ENCODE results near the gene TBC1D9. TPM values are rescaled to one million over a fixed set of nuclear protein-coding genes. Genes with fewer than 3 reads are reported as not detected.

The TBC1D9 gene
- total RNA-seq, 2 experiments from 2014 or later, result 0.12 TPM; not detected in 1

GRCh38 chr4:140644470-140645185, 111.6 kb downstream of the TBC1D9 start:
- DNase-seq, result no peak
- H3K27me3 Mint-ChIP-seq (ENCODE audit: low read depth), result peaks cover 3% of the 10 kb centered on the region
- intact Hi-C loops (cut with micrococcal nuclease), result no loop called here
- H3K4me1 Mint-ChIP-seq (ENCODE audit: low read depth), result no peaks in the 10 kb centered on the region
- no peaks in the 10 kb centered on the region for H3K36me3 Mint-ChIP-seq (ENCODE audit: low read depth)
- H3K4me3 Mint-ChIP-seq, result no peak overlapping the region
- no peak overlapping the region for H3K27ac Mint-ChIP-seq
- CTCF ChIA-PET, result no interaction called here
- H3K9me3 Mint-ChIP-seq, result no peaks in the 10 kb centered on the region

GRCh38 chr4:140643571-140644055, 112.6 kb downstream of the TBC1D9 start:
- Mint-ChIP-seq H3K4me1 (ENCODE audit: low read depth) (no peaks in the 10 kb centered on the region), H3K27me3 (ENCODE audit: low read depth) (peaks cover 5% of the 10 kb centered on the region), H3K27ac (no peak overlapping the region), H3K9me3 (no peaks in the 10 kb centered on the region), H3K36me3 (ENCODE audit: low read depth) (no peaks in the 10 kb centered on the region), H3K4me3 (no peak overlapping the region)
- intact Hi-C loops (cut with micrococcal nuclease), result no loop called here
- DNase-seq, result no peak
- CTCF ChIA-PET, result interaction anchor here (2.0 kb wide), 1 partner anchor 283 kb away, joined by 6 read pairs; no protein-coding TSS in a partner anchor

- no peak for DNase-seq
- Mint-ChIP-seq H3K4me3 (no peak overlapping the region), H3K27me3 (ENCODE audit: low read depth) (peaks cover 5% of the 10 kb centered on the region), H3K36me3 (ENCODE audit: low read depth) (no peaks in the 10 kb centered on the region), H3K27ac (no peak overlapping the region), H3K9me3 (no peaks in the 10 kb centered on the region), H3K4me1 (ENCODE audit: low read depth) (no peaks in the 10 kb centered on the region)
- CTCF ChIA-PET, result interaction anchor here (2.0 kb wide), 1 partner anchor 283 kb away, joined by 6 read pairs; no protein-coding TSS in a partner anchor
- intact Hi-C loops (cut with micrococcal nuclease), result no loop called here
Measured at GRCh38 chr4:140642674-140643437, 113.3 kb downstream of the TBC1D9 start.

- DNase-seq, result no peak
- no peaks in the 10 kb centered on the region for H3K9me3 Mint-ChIP-seq
- CTCF ChIA-PET, result interaction anchor here (2.0 kb wide), 1 partner anchor 282 kb away, joined by 6 read pairs; no protein-coding TSS in a partner anchor
- H3K27ac Mint-ChIP-seq, result no peak overlapping the region
- peaks cover 10% of the 10 kb centered on the region for H3K27me3 Mint-ChIP-seq (ENCODE audit: low read depth)
- no peaks in the 10 kb centered on the region for H3K36me3 Mint-ChIP-seq (ENCODE audit: low read depth)
- H3K4me1 Mint-ChIP-seq (ENCODE audit: low read depth), result no peaks in the 10 kb centered on the region
- intact Hi-C loops (cut with micrococcal nuclease), result no loop called here
- no peak overlapping the region for H3K4me3 Mint-ChIP-seq
Measured at GRCh38 chr4:140641789-140642439, 114.3 kb downstream of the TBC1D9 start.

- Mint-ChIP-seq H3K36me3 (ENCODE audit: low read depth) (no peaks in the 10 kb centered on the region), H3K9me3 (no peaks in the 10 kb centered on the region), H3K27me3 (ENCODE audit: low read depth) (peaks cover 14% of the 10 kb centered on the region), H3K4me1 (ENCODE audit: low read depth) (no peaks in the 10 kb centered on the region), H3K27ac (no peak overlapping the region), H3K4me3 (no peak overlapping the region)
- no peak for DNase-seq
- CTCF ChIA-PET, result no interaction called here
- intact Hi-C loops (cut with micrococcal nuclease), result no loop called here
Measured at GRCh38 chr4:140641105-140641555, 115.1 kb downstream of the TBC1D9 start.

- Mint-ChIP-seq H3K36me3 (ENCODE audit: low read depth) (no peaks in the 10 kb centered on the region), H3K27ac (no peak overlapping the region), H3K4me1 (ENCODE audit: low read depth) (no peaks in the 10 kb centered on the region), H3K9me3 (no peaks in the 10 kb centered on the region), H3K27me3 (ENCODE audit: low read depth) (peaks cover 14% of the 10 kb centered on the region), H3K4me3 (no peak overlapping the region)
- CTCF ChIA-PET, result no interaction called here
- intact Hi-C loops (cut with micrococcal nuclease), result no loop called here
- DNase-seq, result no peak
Measured at GRCh38 chr4:140640150-140640748, 115.9 kb downstream of the TBC1D9 start.

- no peak for DNase-seq
- intact Hi-C loops (cut with micrococcal nuclease), result loop anchor here (5.0 kb wide), 1 partner anchor 213 kb away; no protein-coding TSS in a partner anchor
- H3K4me3 Mint-ChIP-seq, result no peak overlapping the region
- CTCF ChIA-PET, result interaction anchor here (0.6 to 1.6 kb wide), 3 partner anchors 14 to 280 kb away, joined by 3 to 8 read pairs (median 3); no protein-coding TSS in a partner anchor
- H3K36me3 Mint-ChIP-seq (ENCODE audit: low read depth), result no peaks in the 10 kb centered on the region
- H3K27me3 Mint-ChIP-seq (ENCODE audit: low read depth), result peaks cover 14% of the 10 kb centered on the region
- H3K4me1 Mint-ChIP-seq (ENCODE audit: low read depth), result no peaks in the 10 kb centered on the region
- H3K27ac Mint-ChIP-seq, result no peak overlapping the region
- no peaks in the 10 kb centered on the region for H3K9me3 Mint-ChIP-seq
Measured at GRCh38 chr4:140639066-140639465, 117.1 kb downstream of the TBC1D9 start.

GRCh38 chr4:140637836-140638235, 118.3 kb downstream of the TBC1D9 start:
- CTCF ChIA-PET, result interaction anchor here (0.7 to 1.6 kb wide), 2 partner anchors 10 to 278 kb away, joined by 3 to 8 read pairs; no protein-coding TSS in a partner anchor
- H3K27ac Mint-ChIP-seq, result no peak overlapping the region
- peaks cover 14% of the 10 kb centered on the region for H3K27me3 Mint-ChIP-seq (ENCODE audit: low read depth)
- peak; percentile 65 for DNase-seq
- no peaks in the 10 kb centered on the region for H3K9me3 Mint-ChIP-seq
- no peaks in the 10 kb centered on the region for H3K4me1 Mint-ChIP-seq (ENCODE audit: low read depth)
- no peak overlapping the region for H3K4me3 Mint-ChIP-seq
- intact Hi-C loops (cut with micrococcal nuclease), result loop anchor here (1.0 to 5.0 kb wide), 3 partner anchors 115 to 278 kb away; no protein-coding TSS in a partner anchor
- no peaks in the 10 kb centered on the region for H3K36me3 Mint-ChIP-seq (ENCODE audit: low read depth)

- intact Hi-C loops (cut with micrococcal nuclease), result loop anchor here (5.0 kb wide), 1 partner anchor 217 kb away; no protein-coding TSS in a partner anchor
- Mint-ChIP-seq H3K27ac (no peak overlapping the region), H3K4me3 (no peak overlapping the region), H3K36me3 (ENCODE audit: low read depth) (no peaks in the 10 kb centered on the region), H3K9me3 (no peaks in the 10 kb centered on the region), H3K4me1 (ENCODE audit: low read depth) (no peaks in the 10 kb centered on the region), H3K27me3 (ENCODE audit: low read depth) (peaks cover 14% of the 10 kb centered on the region)
- CTCF ChIA-PET, result interaction anchor here (0.7 to 1.9 kb wide), 2 partner anchors 275 to 883 kb away, joined by 3 to 6 read pairs; no protein-coding TSS in a partner anchor
- DNase-seq, result no peak
Measured at GRCh38 chr4:140635606-140636005, 120.6 kb downstream of the TBC1D9 start.

- Mint-ChIP-seq H3K9me3 (no peaks in the 10 kb centered on the region), H3K27ac (no peak overlapping the region), H3K27me3 (ENCODE audit: low read depth) (peaks cover 10% of the 10 kb centered on the region), H3K4me1 (ENCODE audit: low read depth) (no peaks in the 10 kb centered on the region), H3K36me3 (ENCODE audit: low read depth) (no peaks in the 10 kb centered on the region), H3K4me3 (no peak overlapping the region)
- intact Hi-C loops (cut with micrococcal nuclease), result no loop called here
- CTCF ChIA-PET, result no interaction called here
- no peak for DNase-seq
Measured at GRCh38 chr4:140633951-140634350, 122.2 kb downstream of the TBC1D9 start.

GRCh38 chr4:140633124-140633523, 123.1 kb downstream of the TBC1D9 start:
- Mint-ChIP-seq H3K4me1 (ENCODE audit: low read depth) (no peaks in the 10 kb centered on the region), H3K27me3 (ENCODE audit: low read depth) (peaks cover 9% of the 10 kb centered on the region), H3K9me3 (no peaks in the 10 kb centered on the region), H3K27ac (no peak overlapping the region), H3K4me3 (no peak overlapping the region), H3K36me3 (ENCODE audit: low read depth) (no peaks in the 10 kb centered on the region)
- DNase-seq, result no peak
- CTCF ChIA-PET, result interaction anchor here (0.6 to 0.8 kb wide), 2 partner anchors 220 to 268 kb away, joined by 3 read pairs; no protein-coding TSS in a partner anchor
- intact Hi-C loops (cut with micrococcal nuclease), result no loop called here
